ENCODE data around the gene HMCN1.

DNA sequence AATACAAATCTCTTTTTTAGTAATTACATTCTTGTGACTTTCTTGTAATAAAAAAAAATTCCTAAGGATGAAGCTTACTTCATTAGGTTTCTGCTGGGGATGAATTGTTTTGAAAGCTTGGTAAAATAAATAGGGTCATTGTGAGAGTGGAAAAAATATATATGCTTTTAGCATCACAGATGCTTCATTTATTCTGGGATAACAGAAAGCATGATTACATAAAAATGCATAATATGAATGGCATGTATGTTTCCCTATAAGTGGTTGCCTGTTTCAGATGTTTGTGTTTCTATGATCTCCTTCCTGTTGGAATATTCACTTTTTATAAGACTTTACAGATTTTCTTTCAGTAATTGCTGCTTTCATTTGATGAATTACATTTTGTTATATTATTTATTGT is 42.3 kb downstream of the HMCN1 start:
- TF ChIP-seq, protein P1, sequence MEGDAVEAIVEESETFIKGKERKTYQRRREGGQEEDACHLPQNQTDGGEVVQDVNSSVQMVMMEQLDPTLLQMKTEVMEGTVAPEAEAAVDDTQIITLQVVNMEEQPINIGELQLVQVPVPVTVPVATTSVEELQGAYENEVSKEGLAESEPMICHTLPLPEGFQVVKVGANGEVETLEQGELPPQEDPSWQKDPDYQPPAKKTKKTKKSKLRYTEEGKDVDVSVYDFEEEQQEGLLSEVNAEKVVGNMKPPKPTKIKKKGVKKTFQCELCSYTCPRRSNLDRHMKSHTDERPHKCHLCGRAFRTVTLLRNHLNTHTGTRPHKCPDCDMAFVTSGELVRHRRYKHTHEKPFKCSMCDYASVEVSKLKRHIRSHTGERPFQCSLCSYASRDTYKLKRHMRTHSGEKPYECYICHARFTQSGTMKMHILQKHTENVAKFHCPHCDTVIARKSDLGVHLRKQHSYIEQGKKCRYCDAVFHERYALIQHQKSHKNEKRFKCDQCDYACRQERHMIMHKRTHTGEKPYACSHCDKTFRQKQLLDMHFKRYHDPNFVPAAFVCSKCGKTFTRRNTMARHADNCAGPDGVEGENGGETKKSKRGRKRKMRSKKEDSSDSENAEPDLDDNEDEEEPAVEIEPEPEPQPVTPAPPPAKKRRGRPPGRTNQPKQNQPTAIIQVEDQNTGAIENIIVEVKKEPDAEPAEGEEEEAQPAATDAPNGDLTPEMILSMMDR (IDR thresholded peaks at IDR 0.05): no peak
- TF ChIP-seq POLR2A (IDR thresholded peaks at IDR 0.05): no peak

Data from lower leg skin (tissue), 3 donors.